ENCODE measurements around the gene KCTD4. TPM values are rescaled to one million over a fixed set of nuclear protein-coding genes. Genes with fewer than 3 reads are reported as not detected.
A peak's percentile ranks its signal among the peaks of the same experiment; 100 is the strongest.

Gene KCTD4
- total RNA-seq, 2 donors from 2014 or later = not detected

DNA sequence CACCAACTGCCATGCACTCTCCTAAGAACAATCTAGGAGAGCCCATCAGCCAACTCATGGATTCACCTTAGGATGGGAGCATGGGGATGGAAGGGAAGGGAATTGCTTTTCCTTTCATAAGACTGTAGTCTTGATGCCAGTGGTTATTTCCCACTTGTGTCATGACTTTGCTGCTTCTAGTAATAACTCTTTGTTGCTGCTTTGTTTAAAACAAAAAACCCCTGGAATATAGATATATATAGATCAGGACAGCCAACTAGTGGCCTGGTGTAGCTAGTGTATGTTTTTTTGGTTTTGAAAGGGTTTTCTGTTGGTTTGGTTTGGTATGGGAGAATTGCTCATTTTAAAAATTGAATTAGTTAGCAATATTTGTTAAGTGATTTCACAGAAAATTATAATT, 39.3 kb upstream of the KCTD4 start:
- no peaks in the 10 kb centered on the region for H3K9me3 ChIP-seq
- ATAC-seq (ENCODE audit: insufficient number of reproducible peaks, low FRiP score, low read depth) (no peak), DNase-seq (ENCODE audit: low spot score) (no peak)
- no peak for TF ChIP-seq CTCF (IDR thresholded peaks at IDR 0.05)
- peaks cover 11 to 24% of the 10 kb centered on the region in 2 donors for H3K4me1 ChIP-seq (ENCODE audit: control insufficient read depth in 1 of 2, low read depth in 2 of 2)
- H3K36me3 ChIP-seq = no peaks in the 10 kb centered on the region
- H3K27ac ChIP-seq = no peak overlapping the region
- H3K4me3 ChIP-seq = no peak overlapping the region
- H3K27me3 ChIP-seq (replicated peaks; ENCODE audit: insufficient read depth) = no peaks in the 10 kb centered on the region

DNA sequence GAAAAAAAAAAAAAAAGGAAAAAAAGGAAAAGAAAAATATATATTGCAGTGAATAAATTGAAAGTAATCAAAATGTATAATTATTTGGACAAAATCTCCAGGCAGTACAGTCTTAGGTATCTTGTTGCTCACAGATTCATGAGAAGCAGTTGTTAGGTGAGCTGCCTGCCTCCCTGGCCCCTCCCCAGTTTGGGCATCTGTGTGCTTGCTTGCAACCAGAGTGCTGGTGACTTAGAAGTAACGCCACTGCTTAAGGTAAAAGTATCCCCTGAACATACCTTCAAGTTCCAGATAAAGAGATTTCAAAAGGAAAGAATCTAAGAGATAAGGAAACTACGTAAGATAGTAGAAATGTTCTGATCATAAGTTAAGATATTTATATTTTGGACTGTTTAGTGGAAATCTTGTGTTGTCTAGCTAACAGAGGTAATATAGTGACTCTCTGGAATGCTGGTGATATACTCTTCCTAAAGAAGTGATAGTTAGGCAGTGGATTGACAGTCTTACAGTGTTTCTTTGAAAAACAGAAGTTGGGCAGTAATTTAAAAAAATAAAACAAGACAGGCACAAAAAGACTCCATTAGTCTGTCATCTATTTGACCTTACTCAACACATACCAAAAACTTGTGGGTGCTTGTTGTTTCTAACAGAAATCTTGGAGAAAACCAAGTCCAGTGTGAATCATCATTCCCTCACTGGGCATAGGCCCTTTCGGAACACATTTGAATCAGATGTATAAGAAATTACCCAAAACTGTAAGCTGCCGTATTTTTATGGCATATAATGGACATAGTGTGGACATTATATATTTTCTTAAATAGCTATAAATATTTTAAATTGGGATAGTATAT, 38.3 kb upstream of the KCTD4 start:
- DNase-seq (ENCODE audit: low spot score) (no peak), ATAC-seq (ENCODE audit: insufficient number of reproducible peaks, low FRiP score, low read depth) (peak; percentile 43)
- H3K4me1 ChIP-seq (ENCODE audit: control insufficient read depth in 1 of 2, low read depth in 2 of 2) = peaks cover 11 to 24% of the 10 kb centered on the region in 2 donors
- H3K27me3 ChIP-seq (replicated peaks; ENCODE audit: insufficient read depth) = no peaks in the 10 kb centered on the region
- no peak overlapping the region for H3K27ac ChIP-seq
- H3K4me3 ChIP-seq = no peak overlapping the region
- H3K9me3 ChIP-seq = no peaks in the 10 kb centered on the region
- H3K36me3 ChIP-seq = no peaks in the 10 kb centered on the region
- no peak for TF ChIP-seq CTCF (IDR thresholded peaks at IDR 0.05)

GRCh38 chr13:45232591-45232990, 31.7 kb upstream of the KCTD4 start:
- Histone ChIP-seq H3K4me1 (ENCODE audit: control insufficient read depth in 1 of 2, low read depth in 2 of 2) (peaks cover 7 to 10% of the 10 kb centered on the region in 2 donors), H3K27ac (no peak overlapping the region), H3K9me3 (no peaks in the 10 kb centered on the region), H3K4me3 (no peak overlapping the region), H3K36me3 (no peaks in the 10 kb centered on the region), H3K27me3 (replicated peaks; ENCODE audit: insufficient read depth) (no peaks in the 10 kb centered on the region)
- DNase-seq (ENCODE audit: low spot score) = no peak
- ATAC-seq (ENCODE audit: insufficient number of reproducible peaks, low FRiP score, low read depth) = no peak
- no peak for TF ChIP-seq CTCF (IDR thresholded peaks at IDR 0.05)

GRCh38 chr13:45231722-45232121, 30.9 kb upstream of the KCTD4 start:
- Histone ChIP-seq H3K27me3 (replicated peaks; ENCODE audit: insufficient read depth) (no peaks in the 10 kb centered on the region), H3K36me3 (no peaks in the 10 kb centered on the region), H3K4me1 (ENCODE audit: control insufficient read depth in 1 of 2, low read depth in 2 of 2) (peaks cover 7 to 10% of the 10 kb centered on the region in 2 donors), H3K9me3 (no peaks in the 10 kb centered on the region), H3K27ac (no peak overlapping the region), H3K4me3 (no peak overlapping the region)
- no peak for DNase-seq (ENCODE audit: low spot score)
- TF ChIP-seq CTCF (IDR thresholded peaks at IDR 0.05) = no peak
- ATAC-seq (ENCODE audit: insufficient number of reproducible peaks, low FRiP score, low read depth) = no peak

DNA sequence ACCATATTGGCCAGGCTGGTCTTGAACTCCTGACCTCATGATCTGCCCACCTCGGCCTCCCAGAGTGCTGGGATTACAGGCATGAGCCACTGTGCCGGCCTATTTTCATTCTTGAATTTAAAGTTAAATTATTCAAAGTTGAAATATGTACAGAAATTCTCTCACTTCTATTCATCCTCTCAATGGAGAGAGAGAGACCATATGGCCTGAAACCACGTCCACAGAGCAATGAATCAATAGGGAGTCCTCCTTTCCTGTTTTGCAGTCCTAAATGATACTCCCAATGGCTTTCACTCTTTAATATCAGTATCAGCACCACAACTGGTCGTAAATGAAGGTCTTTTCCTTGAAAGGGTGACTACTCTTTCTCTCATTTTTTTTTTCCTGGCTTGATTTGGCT, 30.5 kb upstream of the KCTD4 start:
- H3K9me3 ChIP-seq = no peaks in the 10 kb centered on the region
- no peak overlapping the region for H3K4me3 ChIP-seq
- H3K36me3 ChIP-seq = no peaks in the 10 kb centered on the region
- peaks cover 6 to 7% of the 10 kb centered on the region in 2 donors for H3K4me1 ChIP-seq (ENCODE audit: control insufficient read depth in 1 of 2, low read depth in 2 of 2)
- H3K27me3 ChIP-seq (replicated peaks; ENCODE audit: insufficient read depth) = no peaks in the 10 kb centered on the region
- ATAC-seq (ENCODE audit: insufficient number of reproducible peaks, low FRiP score, low read depth) = no peak
- H3K27ac ChIP-seq = no peak overlapping the region
- DNase-seq (ENCODE audit: low spot score) = no peak
- TF ChIP-seq CTCF (IDR thresholded peaks at IDR 0.05) = no peak

Measured in thoracic aorta (tissue), 2 donors.